Measurements from ENCODE around the gene TNFRSF8.

Gene TNFRSF8

DNA sequence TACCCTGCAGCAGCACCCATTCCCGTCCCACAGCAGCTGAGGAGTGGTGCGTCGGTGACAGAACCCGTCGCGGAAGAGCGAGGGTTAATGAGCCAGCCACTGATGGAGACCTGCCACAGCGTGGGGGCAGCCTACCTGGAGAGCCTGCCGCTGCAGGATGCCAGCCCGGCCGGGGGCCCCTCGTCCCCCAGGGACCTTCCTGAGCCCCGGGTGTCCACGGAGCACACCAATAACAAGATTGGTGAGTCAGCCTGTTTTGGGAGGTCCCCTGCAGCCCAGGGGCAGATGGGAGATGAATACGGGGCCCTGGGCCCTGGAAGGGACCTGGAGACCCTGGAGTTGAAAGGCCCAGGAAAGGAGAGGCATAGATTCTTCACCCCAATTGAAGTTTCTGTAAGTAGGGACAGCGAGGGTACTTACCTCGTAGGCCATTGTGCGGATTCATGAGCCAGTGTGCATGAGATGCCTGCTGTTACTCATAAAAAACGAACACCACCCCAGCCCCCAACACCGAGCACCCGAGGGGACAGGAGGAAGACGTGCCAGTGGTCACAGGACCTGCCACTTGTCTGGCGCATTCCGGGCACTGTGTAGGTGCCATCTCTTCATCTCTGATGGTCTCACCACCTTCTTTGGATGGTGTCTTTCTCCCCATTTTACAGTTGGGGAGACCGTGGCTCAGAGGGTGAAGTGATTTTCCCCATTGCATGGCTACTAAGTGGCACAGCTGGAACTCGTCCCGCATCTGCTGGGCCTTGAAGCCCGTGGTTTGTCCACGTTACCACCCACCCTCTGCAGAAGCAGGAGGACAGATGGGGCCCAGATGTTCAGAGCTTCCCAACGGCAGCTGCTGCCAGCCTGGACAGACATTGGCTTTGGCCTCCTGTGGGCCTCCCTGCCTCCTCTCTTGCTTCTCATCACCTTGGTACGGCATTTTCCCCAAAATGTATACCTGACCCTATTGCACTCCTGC lies 75.4 kb downstream of the TNFRSF8 start:
- TF ChIP-seq ZNF274 (IDR thresholded peaks at IDR 0.05; ENCODE audit: low read depth, low read length): no peak
- no peak overlapping the region for H3K4me3 ChIP-seq (ENCODE audit: low read length)

DNA sequence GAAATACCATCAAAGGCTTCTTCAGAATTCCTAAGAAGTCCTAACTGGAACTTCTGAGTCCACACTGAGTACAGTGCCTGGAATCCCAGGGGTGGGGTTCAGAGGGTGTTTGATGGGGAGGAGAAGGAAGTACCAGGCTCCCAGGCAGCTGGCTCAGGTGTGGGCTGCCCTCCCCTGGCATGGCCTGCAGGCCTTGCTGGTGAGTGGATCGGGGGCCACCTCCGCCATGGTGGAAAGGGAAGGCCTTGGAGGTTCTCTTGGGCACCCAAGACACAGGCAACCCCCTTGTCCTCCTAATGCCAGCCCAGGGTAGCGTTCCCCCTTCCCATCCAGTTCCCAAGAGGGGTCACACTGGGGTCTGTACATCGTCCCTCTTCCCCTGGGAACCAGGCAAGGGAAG lies 76.9 kb downstream of the TNFRSF8 start:
- TF ChIP-seq ZNF274 (IDR thresholded peaks at IDR 0.05; ENCODE audit: low read depth, low read length): no peak
- no peak overlapping the region for H3K4me3 ChIP-seq (ENCODE audit: low read length)

DNA sequence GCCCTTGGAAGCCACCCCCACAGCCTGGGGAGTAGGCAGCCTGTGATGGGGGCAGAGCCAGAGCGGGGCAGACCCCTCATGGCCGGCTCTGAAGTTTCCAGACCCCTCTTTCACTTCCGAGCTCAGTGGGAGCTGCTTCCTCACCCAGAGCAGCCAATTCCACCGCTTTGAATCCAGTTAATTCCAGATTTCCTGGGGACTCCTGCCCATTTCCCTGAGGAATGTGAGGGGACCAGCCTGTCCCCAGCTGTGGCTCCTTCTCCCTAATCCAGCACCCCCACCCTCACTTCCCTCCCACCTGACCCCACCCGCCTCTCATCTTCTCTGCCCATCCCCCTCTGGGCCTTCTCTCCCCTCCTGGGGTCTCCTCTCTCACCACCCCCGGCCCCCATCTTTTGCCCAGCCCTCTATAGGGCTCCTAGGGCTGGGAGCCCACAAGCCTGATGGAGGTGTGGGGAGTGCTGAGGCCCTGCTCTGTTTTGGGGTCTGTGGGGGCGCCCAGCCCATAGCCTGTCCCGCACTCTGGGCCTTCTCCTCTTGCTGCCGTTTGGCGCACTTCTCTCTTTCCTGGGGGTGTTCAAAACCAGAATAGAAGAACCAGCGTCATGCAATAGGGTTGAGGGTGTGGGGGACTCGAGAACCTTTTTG lies 77.5 kb downstream of the TNFRSF8 start:
- no peak for TF ChIP-seq ZNF274 (IDR thresholded peaks at IDR 0.05; ENCODE audit: low read depth, low read length)
- no peak overlapping the region for H3K4me3 ChIP-seq (ENCODE audit: low read length)

DNA sequence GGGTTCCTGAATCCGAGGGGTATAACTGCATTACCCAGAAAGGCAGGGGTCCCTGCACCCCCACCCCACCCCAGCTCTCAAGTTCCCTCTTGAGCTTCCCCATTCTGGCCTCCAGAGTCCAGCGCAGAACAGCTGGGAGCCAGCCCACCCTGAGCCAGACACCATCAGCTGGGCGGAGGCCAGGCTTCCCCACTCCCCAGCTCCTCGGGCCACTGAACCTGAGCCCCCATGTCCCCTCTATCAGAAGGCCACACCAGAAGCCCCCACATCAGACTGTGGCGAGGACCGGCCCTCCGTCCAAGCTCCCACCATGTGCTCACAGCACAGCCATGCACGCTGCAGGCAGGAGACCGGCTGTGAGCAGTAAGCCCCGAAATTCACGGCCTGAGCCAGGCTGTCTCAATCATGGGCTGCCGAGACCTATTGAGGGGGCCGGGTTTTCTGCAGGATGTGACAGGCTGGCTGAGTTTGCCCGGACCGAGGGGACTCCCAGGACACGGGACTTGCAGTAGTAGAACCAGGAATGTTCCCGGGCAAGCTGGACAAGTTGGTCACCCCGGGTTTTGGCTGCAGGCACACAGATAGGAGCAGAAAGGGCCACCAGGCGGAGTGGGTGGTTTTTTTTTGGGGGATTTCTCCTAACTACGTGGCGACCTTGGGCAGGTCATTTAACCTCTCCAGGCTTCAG lies 78.2 kb downstream of the TNFRSF8 start:
- no peak overlapping the region for H3K4me3 ChIP-seq (ENCODE audit: low read length)
- no peak for TF ChIP-seq ZNF274 (IDR thresholded peaks at IDR 0.05; ENCODE audit: low read depth, low read length)

DNA sequence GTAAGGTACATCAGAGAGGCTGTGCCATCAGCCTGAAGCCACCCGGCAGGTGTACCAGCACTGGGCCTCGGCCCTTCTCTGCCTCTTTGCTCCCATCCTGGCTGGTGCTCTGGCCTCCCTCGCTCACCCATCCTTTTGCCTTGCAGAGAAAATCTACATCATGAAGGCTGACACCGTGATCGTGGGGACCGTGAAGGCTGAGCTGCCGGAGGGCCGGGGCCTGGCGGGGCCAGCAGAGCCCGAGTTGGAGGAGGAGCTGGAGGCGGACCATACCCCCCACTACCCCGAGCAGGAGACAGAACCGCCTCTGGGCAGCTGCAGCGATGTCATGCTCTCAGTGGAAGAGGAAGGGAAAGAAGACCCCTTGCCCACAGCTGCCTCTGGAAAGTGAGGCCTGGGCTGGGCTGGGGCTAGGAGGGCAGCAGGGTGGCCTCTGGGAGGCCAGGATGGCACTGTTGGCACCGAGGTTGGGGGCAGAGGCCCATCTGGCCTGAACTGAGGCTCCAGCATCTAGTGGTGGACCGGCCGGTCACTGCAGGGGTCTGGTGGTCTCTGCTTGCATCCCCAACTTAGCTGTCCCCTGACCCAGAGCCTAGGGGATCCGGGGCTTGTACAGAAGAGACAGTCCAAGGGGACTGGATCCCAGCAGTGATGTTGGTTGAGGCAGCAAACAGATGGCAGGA lies 79.2 kb downstream of the TNFRSF8 start:
- H3K4me3 ChIP-seq (ENCODE audit: low read length): no peak overlapping the region
- no peak for TF ChIP-seq ZNF274 (IDR thresholded peaks at IDR 0.05; ENCODE audit: low read depth, low read length)

DNA sequence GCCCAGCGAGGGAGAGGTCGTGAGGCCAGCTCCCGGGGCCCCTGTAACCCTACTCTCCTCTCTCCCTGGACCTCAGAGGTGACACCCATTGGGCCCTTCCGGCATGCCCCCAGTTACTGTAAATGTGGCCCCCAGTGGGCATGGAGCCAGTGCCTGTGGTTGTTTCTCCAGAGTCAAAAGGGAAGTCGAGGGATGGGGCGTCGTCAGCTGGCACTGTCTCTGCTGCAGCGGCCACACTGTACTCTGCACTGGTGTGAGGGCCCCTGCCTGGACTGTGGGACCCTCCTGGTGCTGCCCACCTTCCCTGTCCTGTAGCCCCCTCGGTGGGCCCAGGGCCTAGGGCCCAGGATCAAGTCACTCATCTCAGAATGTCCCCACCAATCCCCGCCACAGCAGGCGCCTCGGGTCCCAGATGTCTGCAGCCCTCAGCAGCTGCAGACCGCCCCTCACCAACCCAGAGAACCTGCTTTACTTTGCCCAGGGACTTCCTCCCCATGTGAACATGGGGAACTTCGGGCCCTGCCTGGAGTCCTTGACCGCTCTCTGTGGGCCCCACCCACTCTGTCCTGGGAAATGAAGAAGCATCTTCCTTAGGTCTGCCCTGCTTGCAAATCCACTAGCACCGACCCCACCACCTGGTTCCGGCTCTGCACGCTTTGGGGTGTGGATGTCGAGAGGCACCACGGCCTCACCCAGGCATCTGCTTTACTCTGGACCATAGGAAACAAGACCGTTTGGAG lies 80.0 kb downstream of the TNFRSF8 start:
- no peak overlapping the region for H3K4me3 ChIP-seq (ENCODE audit: low read length)
- TF ChIP-seq ZNF274 (IDR thresholded peaks at IDR 0.05; ENCODE audit: low read depth, low read length): no peak

DNA sequence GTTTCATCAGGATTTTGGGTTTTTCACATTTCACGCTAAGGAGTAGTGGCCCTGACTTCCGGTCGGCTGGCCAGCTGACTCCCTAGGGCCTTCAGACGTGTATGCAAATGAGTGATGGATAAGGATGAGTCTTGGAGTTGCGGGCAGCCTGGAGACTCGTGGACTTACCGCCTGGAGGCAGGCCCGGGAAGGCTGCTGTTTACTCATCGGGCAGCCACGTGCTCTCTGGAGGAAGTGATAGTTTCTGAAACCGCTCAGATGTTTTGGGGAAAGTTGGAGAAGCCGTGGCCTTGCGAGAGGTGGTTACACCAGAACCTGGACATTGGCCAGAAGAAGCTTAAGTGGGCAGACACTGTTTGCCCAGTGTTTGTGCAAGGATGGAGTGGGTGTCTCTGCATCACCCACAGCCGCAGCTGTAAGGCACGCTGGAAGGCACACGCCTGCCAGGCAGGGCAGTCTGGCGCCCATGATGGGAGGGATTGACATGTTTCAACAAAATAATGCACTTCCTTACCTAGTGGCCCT lies 80.6 kb downstream of the TNFRSF8 start:
- H3K4me3 ChIP-seq (ENCODE audit: low read length): no peak overlapping the region
- no peak for TF ChIP-seq ZNF274 (IDR thresholded peaks at IDR 0.05; ENCODE audit: low read depth, low read length)

DNA sequence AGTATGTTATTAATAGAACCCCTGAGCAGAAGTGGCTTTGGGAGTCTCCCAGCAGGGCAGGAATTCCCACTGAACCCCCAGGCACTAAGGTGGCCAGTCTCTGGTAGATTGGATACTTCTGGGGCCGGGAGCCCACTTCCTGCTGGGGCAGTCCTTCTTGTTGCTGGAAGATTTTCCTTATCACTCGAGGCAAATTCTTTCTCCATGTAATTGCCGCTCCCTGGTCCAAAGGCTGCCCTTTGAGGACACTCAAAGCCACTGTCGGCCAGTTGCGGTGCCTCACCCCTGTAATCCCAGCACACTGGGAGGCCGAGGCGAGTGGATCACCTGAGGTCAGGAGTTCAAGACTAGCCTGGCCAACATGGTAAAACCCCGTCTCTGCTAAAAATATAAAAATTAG lies 81.1 kb downstream of the TNFRSF8 start:
- no peak overlapping the region for H3K4me3 ChIP-seq (ENCODE audit: low read length)
- no peak for TF ChIP-seq ZNF274 (IDR thresholded peaks at IDR 0.05; ENCODE audit: low read depth, low read length)

DNA sequence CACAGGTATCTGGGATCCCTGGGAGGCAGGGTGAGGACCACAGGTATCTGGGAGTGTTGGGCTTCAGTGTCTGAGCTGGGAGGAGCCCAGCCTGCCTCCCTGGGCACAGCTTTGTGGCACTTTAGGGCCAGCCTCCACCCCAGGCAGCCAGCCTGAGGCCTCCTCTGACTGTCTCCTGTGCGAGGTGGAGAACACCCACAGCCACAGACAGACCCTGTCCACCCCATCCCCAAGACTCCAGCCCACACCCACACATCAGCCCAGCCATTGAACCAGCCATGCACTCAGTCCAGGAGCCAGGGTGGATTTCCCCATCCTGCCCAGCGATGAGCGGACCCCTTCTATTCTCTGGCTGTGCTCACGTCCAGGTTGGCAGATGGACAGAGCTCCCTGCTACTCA lies 81.9 kb downstream of the TNFRSF8 start:
- no peak for TF ChIP-seq ZNF274 (IDR thresholded peaks at IDR 0.05; ENCODE audit: low read depth, low read length)
- H3K4me3 ChIP-seq (ENCODE audit: low read length): no peak overlapping the region

DNA sequence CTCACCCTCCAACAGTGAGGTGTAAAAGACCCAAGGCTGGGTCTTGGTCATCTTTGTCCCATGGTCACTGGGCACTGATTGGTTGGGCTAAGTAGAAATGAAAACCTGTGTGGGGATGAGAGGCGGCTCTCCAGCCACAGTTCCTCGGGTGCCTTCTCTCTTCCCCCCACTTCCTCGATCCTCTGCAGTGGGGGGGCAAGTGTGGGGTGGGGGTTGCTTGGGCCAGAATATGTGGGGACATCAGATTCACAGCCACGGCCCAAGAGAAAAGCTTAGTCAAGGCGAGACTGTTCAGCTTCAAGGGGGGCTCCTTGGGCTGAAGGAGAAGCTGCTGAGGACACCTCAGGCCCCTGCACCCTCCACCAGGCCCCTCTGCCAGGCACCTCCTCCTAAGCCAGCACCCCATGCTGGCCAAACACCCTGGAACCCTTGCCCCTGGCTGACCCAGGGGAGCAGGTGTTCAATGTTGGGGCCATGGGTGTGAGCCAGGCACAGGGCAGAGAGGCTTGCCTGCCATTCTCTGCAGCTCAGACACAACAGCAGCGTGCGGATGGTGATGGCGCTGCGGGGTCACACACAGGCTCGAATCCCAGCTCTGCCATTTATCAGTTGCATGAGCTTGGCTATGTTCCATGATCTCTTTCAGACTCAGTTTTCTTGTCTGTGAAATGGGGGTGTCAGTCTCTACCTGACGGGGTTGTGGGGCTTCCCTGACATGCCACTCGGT lies 82.7 kb downstream of the TNFRSF8 start:
- H3K4me3 ChIP-seq (ENCODE audit: low read length): no peak overlapping the region
- TF ChIP-seq ZNF274 (IDR thresholded peaks at IDR 0.05; ENCODE audit: low read depth, low read length): no peak

DNA sequence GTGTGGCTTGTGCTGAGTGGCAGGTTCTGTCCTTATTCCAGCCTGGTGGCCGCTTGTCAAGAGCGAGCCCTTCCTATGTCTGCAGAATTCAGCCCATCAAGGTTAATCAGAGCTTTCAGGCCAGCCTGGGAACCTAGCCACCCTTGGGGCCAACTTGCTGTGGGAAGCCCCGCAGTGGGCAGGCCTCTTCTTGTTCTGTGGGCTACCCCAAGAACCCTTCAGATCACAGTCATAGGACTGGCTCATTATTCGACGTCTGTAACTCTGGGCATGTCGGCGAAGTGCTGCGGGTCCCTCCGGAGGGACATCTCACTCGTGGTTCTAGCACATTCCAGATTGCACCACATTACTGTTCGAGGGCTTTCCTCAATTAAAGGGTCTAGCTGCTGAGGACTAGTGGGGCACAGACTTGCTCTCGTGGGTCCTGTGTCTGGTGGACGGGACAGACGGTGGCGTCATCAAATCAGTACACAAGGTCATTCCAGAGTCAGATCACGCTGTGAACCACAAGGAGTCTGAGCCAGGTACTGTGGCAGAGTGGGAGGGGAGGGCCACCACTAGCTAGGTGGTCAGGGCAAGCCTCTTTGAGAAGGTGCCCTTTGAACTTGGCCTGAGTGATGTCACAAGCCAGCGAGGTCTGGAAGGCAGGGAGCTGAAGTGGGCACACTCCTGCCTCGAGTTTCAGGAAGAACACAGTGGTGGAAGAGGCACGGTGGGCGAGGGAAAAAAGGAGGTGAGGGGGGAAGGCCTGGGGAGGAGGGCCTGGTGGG lies 83.4 kb downstream of the TNFRSF8 start:
- TF ChIP-seq ZNF274 (IDR thresholded peaks at IDR 0.05; ENCODE audit: low read depth, low read length): no peak
- no peak overlapping the region for H3K4me3 ChIP-seq (ENCODE audit: low read length)

DNA sequence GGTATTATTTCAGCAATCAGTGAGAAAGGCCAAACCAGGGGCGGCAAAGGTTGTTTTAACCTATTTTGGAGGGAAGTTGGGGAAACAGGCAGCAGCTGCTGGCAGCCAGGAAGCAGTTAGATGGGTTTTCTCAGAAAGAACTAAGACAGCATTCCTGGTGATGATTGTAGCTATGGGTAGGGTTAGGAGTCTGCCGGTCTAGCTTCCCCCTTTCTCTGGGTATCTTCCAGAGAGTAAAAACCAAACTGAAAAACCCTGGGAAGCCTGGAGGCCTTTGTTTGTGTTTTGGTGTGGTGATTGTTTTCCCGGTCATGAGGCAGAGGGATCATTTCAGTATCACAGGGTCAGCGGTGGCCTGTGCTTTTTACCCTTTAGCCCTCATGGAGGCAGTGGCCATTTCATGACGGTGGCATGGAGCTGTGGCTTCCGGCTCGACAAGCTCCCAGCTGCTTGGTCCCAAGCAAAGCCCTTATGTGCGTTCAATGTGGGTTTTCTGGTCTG lies 84.1 kb downstream of the TNFRSF8 start:
- H3K4me3 ChIP-seq (ENCODE audit: low read length): no peak overlapping the region
- no peak for TF ChIP-seq ZNF274 (IDR thresholded peaks at IDR 0.05; ENCODE audit: low read depth, low read length)
